GM18502 (cell line): ENCODE data around the gene CDH23.

Experiments used
- ATAC-seq: cut with Tn5 transposase; IDR thresholded peaks from one replicate; pipeline ENCODE4 v1.9.1; 2021; ENCODE audit warnings: mild to moderate bottlenecking; ENCODE audit not compliant: unreplicated experiment, poor library complexity

The CDH23 gene

DNA sequence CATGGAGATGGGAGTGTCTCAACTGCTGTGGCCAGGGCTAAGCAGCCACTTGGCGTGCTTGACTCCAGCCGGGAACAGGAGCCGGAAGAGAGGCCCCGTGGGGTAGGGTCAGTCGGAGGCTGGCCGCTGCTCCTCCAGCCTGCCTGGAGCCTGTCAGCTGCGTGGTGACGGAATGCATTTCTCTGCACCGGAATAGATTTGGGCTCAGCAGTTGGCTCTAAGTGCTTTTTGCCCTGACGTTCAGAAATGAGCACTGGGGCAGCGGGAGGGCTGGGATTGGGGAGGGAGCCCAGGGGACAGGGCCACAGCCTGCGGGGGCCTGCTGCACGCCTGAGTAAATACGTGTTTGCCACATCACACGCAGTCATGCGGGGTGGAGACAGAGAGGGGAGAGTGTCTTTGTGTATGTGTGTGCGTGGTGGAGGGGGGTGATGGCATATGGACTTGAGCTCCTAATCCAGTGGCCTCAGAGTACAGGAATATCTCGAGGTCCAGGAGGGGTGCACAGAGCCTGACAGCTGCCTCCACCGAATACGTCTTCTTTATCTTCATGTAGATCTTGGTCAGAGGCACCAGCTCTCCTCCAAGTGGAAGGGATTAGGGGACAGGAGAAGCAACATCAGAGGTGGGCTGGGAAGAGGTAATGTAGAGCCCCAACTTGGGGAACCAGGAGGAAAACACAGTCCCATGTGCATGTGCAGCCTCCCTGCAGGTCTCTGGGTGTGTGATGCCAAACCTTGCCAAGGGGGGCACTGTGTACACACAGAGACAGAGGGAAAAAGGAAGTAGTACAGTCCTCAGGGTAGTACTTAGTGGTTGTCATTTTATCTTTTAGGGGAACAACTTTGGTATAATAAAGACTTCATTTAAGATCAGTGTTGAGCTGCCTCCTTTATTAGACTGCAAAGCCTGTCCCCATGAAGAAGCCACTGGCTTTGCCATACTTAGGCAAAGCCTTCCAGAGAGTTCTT is 151.4 kb downstream of the CDH23 start:
- no peak for ATAC-seq

DNA sequence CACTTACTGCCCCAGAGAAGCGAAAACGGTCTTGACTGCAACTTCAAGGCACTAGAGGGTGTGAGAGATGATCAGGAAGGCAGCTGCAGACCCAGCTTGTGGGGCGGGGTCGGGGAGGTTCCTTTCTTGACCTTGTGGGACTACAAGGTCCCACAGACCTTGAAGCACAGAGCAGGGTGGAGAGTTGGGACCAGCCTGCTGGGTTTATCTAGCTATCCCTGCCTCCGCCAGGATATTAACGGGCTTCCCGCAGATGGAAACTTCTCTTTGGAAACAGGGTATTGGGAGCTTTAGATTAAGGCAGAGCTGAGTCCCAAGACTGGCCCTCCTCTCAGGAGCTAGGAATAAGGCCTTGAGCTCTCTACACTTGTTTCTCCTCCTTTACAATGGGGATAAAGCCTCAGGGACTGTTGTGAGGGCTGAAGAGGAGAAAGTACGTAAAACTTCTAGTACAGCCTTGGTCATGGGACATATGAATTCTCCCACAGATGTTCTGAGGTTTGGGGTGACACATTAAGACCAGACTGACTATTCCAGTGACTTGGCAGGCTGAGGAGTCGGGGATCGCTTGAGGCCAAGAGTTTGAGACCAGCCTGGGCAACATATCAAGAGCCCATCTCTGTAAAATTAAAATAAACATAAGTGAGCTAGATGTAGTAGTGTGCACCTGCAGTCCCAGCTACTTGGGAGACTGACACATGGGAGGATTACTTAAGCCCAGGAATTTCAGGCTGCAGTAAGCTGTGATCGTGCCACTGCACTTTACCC is 153.2 kb downstream of the CDH23 start:
- ATAC-seq: no peak

DNA sequence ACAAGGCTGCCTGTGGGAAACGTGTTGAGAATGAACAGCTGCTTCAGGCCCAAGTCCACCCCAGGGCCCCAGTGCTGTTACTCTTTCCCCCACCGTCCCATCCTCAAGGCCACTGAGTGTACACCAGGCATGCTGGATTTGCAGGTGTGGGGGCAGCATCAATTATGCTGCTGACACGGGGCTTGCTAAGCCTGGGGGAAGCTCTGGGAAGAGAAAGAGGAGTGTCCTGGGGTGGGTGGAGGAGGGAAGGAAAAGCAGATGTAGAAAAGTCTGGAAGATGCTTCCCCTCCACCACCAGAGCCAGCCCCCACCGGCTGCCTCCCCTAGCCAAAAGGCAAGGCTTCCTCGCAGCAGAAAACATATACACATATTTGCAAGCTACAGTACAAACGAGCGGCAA is 153.9 kb downstream of the CDH23 start:
- no peak for ATAC-seq

GRCh38 chr10:71551970-71552369 is 155.2 kb downstream of the CDH23 start:
- no peak for ATAC-seq

DNA sequence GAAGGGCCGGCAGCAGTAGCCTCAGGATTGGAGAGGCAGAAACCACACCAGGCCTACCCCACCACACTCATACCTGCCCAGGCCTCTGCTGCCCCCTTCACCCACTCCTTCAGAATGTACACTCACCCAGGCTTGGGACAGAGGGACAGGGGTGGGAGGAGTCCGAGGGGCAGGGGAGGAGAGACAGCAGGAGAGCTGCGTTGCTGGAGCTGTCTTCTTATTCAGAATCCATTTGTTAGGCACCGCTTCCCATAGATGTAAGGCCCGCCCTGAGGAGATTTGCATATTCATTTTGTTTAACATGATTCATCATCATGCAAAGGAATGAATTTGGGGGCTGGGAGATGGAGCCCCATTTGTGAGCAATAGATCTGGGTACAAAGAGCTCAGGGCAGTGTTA is 156.7 kb downstream of the CDH23 start:
- ATAC-seq: no peak

DNA sequence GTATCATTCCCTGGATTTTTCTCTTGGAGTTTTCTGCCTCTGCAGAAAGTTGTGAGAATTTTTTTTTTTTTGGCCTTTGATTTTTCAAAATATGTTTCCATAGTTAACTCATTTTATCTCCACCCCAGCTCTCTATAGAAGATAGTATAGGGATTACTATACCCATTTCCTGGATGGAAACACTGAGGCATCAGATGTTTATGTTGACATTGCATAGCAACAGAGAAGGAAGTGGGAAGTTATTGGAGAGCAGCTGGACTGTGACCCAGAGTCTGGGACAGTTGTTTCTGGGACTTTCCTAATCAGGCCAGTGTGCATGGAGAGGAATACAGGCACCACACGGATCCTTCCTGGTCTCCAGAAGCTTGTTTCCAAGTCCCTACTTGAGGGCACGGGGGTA is 158.0 kb downstream of the CDH23 start:
- ATAC-seq: no peak

DNA sequence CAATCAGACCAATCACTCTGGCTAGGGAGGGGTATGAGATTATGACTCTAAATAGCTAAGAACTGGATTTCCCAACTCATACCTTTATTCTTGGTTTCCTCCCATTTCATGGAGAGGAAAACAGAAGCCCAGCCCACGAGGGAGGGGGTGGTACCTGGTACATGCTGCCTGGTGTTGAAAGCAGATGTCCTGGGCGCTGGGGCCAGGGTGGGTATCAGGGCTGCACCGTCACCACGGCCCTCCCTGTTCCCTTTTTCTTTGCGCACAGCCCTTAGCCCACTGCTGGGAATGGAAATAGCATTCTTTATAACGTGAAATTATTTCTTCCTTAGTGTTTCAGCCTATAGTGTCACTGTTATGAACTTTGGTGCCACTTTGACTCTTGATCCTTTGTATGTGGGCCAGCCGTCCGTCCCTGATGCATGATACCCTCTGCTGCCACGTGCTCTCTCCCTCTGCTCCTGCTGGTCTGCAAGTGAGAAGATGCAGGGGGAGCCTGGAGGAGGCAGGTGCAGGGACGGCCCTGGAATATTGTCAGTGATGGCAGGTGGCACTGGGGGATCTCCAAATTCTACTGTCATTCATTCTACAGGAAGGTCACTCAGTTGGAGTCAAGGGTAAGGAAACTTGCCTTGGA is 158.5 kb downstream of the CDH23 start:
- ATAC-seq: no peak

- no peak for ATAC-seq
These were observed 159.0 kb downstream of the CDH23 start for GRCh38 chr10:71555724-71556119.

GRCh38 chr10:71558991-71559390 is 162.3 kb downstream of the CDH23 start:
- ATAC-seq: no peak

GRCh38 chr10:71561003-71561574 is 164.4 kb downstream of the CDH23 start:
- no peak for ATAC-seq

GRCh38 chr10:71562181-71562580 is 165.5 kb downstream of the CDH23 start:
- no peak for ATAC-seq

GRCh38 chr10:71562904-71563303 is 166.2 kb downstream of the CDH23 start:
- no peak for ATAC-seq

DNA sequence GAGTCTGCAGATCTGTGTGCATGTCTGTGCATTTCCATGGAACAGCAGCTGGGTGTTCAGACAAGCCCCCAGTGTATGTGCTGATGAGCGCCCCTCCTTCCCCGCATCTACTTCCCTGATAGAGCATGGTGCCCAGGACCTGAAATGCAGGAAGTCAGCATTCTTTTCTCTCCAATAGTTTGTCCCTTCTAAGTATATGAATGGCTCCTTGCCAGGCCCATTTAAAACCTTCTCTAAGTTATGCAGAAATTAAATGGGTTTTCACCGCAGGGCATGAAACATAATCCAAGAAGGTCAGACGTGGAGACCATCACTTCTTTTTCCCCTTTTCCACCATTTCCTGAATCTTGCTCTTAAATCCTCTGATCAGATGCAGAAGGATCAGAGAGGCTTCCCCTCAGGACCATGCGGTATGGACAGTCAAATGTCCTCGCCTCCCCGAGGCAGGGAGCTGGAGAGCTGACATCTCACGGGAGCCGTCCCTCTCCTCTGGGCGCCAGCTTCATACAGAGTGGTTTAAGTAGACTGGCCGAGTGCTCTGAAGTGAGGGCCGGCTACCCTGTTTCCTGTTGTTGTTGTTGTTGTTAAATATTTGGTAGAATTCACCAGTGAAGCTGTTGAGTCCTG is 167.6 kb downstream of the CDH23 start:
- no peak for ATAC-seq

DNA sequence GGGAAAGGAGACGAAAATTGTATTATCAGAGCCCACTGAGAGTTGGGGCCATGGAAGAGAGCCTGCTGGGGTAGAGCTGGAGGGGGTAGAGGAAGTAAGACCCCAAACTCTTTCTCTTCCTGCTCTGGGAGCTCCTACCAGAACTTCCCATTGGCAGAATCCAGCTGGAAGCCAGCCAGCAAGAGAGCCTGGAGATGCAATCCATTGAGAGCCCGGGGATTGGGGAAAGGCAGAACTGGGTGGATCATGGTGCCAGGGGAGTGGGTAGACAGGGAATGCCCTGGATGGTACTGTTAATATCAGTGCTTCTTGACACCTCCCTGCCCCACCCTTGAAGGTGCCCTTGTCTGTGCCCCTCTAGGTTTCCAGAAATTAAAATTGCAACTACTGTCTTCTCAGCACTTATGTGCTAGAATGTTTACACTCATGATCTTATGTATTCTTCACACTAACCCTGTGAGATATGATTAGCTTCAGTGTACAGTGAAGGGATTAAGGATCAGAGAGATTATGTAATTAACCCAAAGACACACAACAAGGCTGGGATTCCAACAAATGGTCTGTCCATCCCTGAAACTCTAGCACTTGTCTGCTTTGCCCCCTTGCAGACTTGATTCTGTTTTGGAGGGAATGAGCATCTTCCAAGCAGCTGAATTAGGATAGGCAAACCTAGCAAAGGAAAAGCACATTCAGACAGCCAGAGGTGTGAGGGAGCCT is 168.7 kb downstream of the CDH23 start:
- ATAC-seq: no peak

GRCh38 chr10:71567006-71567405 is 170.3 kb downstream of the CDH23 start:
- no peak for ATAC-seq

- no peak for ATAC-seq
These were observed 172.3 kb downstream of the CDH23 start for GRCh38 chr10:71568896-71569492.

DNA sequence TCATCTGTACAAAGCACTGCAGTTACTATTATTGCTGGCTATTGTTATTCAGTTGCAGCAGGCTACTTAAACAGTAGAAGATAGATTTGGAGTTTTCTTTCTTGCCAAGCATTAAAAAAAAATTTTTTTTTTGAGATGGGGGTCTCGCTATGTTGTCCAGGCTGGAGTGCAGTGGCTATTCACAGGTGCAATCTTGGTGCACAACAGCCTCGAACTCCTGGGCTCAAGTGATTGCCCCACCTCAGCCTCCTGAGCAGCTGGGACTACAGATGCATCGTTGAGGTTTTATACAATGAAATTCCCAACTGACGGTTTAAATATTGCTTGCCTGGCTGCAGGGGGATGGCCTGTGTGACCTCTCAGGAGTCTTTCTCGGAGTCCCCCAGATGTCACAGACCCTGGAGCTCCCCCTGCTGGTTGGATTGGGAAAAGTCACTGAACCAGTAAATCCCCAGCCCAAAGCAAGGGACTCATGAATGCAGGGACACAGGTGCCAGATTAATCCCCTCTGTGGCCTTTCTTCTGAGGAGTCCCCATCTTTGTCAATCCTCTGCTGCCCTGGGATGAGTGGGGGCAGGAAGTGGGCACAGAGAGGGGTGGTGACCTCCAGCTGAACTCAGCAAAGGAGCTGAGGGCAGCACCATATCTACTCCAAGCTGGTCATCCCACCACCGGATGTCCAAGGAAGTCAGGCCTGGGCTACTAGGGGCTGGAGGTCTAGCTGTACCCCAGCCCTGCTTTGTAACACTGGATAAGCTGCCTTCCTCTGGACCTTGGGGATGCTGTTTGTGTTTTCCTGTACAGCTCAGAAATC is 173.3 kb downstream of the CDH23 start:
- no peak for ATAC-seq

- no peak for ATAC-seq
These were observed 174.9 kb downstream of the CDH23 start for GRCh38 chr10:71571460-71572175.
